Liver (tissue), 9 donors: ENCODE data around the gene IFNG-AS1. TPM values are rescaled to one million over a fixed set of nuclear protein-coding genes. Genes with fewer than 3 reads are reported as not detected.

ENCODE experiments used
- DNase-seq: peaks from one replicate; pipeline ENCODE4 v3.0.0-alpha.2; 2017; ENCODE audit warnings: low spot score
- H3K27ac ChIP-seq, 2 donors: one replicate each; pipeline ENCODE4 v1.7.0; 2013; ENCODE audit warnings: inconsistent platforms in 2 of 2, low read length in 2 of 2, control low read depth in 1 of 2, low read depth in 1 of 2, mild to moderate bottlenecking in 1 of 2
- H3K27me3 ChIP-seq, 4 donors: one replicate each; pipeline versions ENCODE4 v1.6.1 to v1.7.0; 2013; ENCODE audit warnings: low read length in 3 of 4, inconsistent platforms in 1 of 4, mild to moderate bottlenecking in 1 of 4, moderate library complexity in 1 of 4; ENCODE audit not compliant: control insufficient read depth in 4 of 4, insufficient read depth in 4 of 4
- H3K36me3 ChIP-seq, 4 donors: one replicate each; pipeline versions ENCODE4 v1.6.1 to v1.7.0; 2013; ENCODE audit warnings: low read length in 3 of 4, mild to moderate bottlenecking in 3 of 4, low read depth in 1 of 4, moderate library complexity in 1 of 4; ENCODE audit not compliant: control insufficient read depth in 4 of 4, insufficient read depth in 3 of 4
- H3K4me1 ChIP-seq, 4 donors: one replicate each; pipeline versions ENCODE4 v1.6.1 to v1.7.0; 2013; ENCODE audit warnings: low read length in 3 of 4, mild to moderate bottlenecking in 3 of 4, moderate library complexity in 1 of 4; ENCODE audit not compliant: control insufficient read depth in 4 of 4, insufficient read depth in 4 of 4
- H3K4me3 ChIP-seq, 3 donors: one replicate each; pipeline versions ENCODE4 v1.6.1 to v1.7.0; 2013; ENCODE audit warnings: low read length in 3 of 3, control low read depth in 1 of 3, low read depth in 1 of 3, mild to moderate bottlenecking in 1 of 3
- H3K9ac ChIP-seq, 2 donors: one replicate each; pipeline ENCODE4 v1.7.0; 2013; ENCODE audit warnings: low read length in 2 of 2, mild to moderate bottlenecking in 2 of 2, moderate library complexity in 2 of 2, control low read depth in 1 of 2, low read depth in 1 of 2
- H3K9me3 ChIP-seq, 4 donors: one replicate each; pipeline versions ENCODE4 v1.6.1 to v1.7.0; 2013; ENCODE audit warnings: low read length in 3 of 4; ENCODE audit not compliant: control insufficient read depth in 4 of 4
- EGR1 ChIP-seq, 2 donors: IDR thresholded peaks; 2 replicates each; pipeline ENCODE4 v1.6.1; 2016 to 2018; ENCODE audit warnings: antibody characterized with exemption in 2 of 2, low read depth in 2 of 2
- FOXA1 ChIP-seq: IDR thresholded peaks from 2 replicates; pipeline ENCODE4 v1.6.1; 2016; ENCODE audit warnings: antibody characterized with exemption
- GABPA ChIP-seq, 2 donors: IDR thresholded peaks in 1 of 2; conservative IDR thresholded peaks in 1 of 2; 2 replicates each; pipeline ENCODE4 v1.6.1; 2016; ENCODE audit warnings: antibody characterized with exemption in 2 of 2, mild to moderate bottlenecking in 1 of 2, moderate library complexity in 1 of 2
- HNF4A ChIP-seq, 2 donors: conservative IDR thresholded peaks; 2 replicates each; pipeline ENCODE4 v1.6.1; 2016; ENCODE audit warnings: antibody characterized with exemption in 2 of 2, mild to moderate bottlenecking in 2 of 2
- HNF4G ChIP-seq: IDR thresholded peaks from 2 replicates; pipeline ENCODE4 v1.6.1; 2016; ENCODE audit warnings: antibody characterized with exemption
- JUND ChIP-seq, 2 donors: IDR thresholded peaks; 2 replicates each; pipeline ENCODE4 v1.6.1; 2016; ENCODE audit warnings: antibody characterized with exemption in 2 of 2
- NR2F2 ChIP-seq: IDR thresholded peaks from 2 replicates; pipeline ENCODE4 v1.6.1; 2016; ENCODE audit warnings: antibody characterized with exemption
- RXRA ChIP-seq, 2 donors: IDR thresholded peaks; 2 replicates each; pipeline ENCODE4 v1.6.1; 2017 to 2018; ENCODE audit warnings: antibody characterized with exemption in 2 of 2, mild to moderate bottlenecking in 1 of 2
- SP1 ChIP-seq: IDR thresholded peaks from 2 replicates; pipeline ENCODE4 v1.6.1; 2018; ENCODE audit warnings: antibody characterized with exemption, mild to moderate bottlenecking
- TAF1 ChIP-seq: conservative IDR thresholded peaks from 2 replicates; pipeline ENCODE4 v1.6.1; 2016; ENCODE audit warnings: antibody characterized with exemption, mild to moderate bottlenecking
- YY1 ChIP-seq: IDR thresholded peaks from 2 replicates; pipeline ENCODE4 v1.6.1; 2016; ENCODE audit warnings: antibody characterized with exemption, mild to moderate bottlenecking
- WGBS: extraction: QIAGEN DNeasy Blood & Tissue Kit; methylation state at CpG from one replicate; pipeline ENCODE4 v1.1.7; 2013; 5-methylcytosine and 5-hydroxymethylcytosine counted together
- polyA plus RNA-seq, 2 donors: library from polyadenylated mRNA; stranded (reverse) in 1 of 2; unstranded in 1 of 2; fragments of 200-250 nt in 1 of 2; fragments of >200 nt in 1 of 2; fragmentation: Nextera tagmentation in 1 of 2; extraction: Ambion mirVana in 1 of 2; gene quantifications; one replicate each; pipeline versions ENCODE4 v1.2.1 to v1.2.3, GENCODE V29; 2013 to 2015
- total RNA-seq, 2 donors: library from RNA; depleted of rRNA; stranded (reverse); fragments of >200 nt; gene quantifications; one replicate each; pipeline ENCODE4 v1.2.3, GENCODE V29; 2014
- TF ChIP-seq, protein P1 (sequence below): IDR thresholded peaks from 2 replicates; pipeline ENCODE4 v1.6.1; 2016; ENCODE audit warnings: antibody characterized with exemption
- TF ChIP-seq, protein P2 (sequence below): IDR thresholded peaks from 2 replicates; pipeline ENCODE4 v1.6.1; 2016; ENCODE audit warnings: antibody characterized with exemption, mild to moderate bottlenecking
- TF ChIP-seq, protein P3 (sequence below): IDR thresholded peaks from 2 replicates; pipeline ENCODE4 v1.6.1; 2016; ENCODE audit warnings: antibody characterized with exemption
- TF ChIP-seq, protein P4 (sequence below): IDR thresholded peaks from 2 replicates; pipeline ENCODE4 v1.6.1; 2016; ENCODE audit warnings: antibody characterized with exemption
- TF ChIP-seq, protein P5 (sequence below): fragments of 150-350 bp; IDR thresholded peaks from 2 replicates; pipeline ENCODE4 v1.5.1; 2017; ENCODE audit warnings: improper control_type of control experiment, low read depth, low read length; ENCODE audit not compliant: missing input control
- donor health status: healthy.
- donor health status: healthy.
- donor health status: healthy.
- donor health status: healthy.
- donor health status: healthy.

The IFNG-AS1 gene
- total and polyA plus RNA-seq, 4 donors, result 0.24 to 1.0 TPM; not detected in 2

DNA sequence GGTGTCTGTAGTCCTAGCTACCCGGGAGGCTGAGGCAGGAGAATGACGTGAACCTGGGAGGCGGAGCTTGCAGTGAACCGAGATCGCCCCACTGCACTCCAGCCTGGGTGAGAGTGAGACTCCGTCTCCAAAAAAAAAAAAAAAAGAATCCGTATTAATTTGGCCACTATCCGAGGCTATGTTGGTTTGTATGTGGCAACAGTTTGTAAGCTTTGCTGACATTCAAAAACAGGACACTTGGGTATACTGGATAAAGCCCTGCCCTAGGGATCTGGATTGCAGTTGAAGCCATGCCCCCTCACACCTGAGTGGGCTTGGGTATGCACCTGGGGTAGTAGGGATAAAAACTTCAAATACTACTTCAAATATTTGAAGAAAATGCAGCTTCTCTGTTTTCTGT lies 14.5 kb downstream of the IFNG-AS1 start:
- no peak for DNase-seq
- WGBS, result 42% methylated on average over 8 of the region's 8 CpGs
- Histone ChIP-seq H3K27ac (no peak overlapping the region), H3K4me3 (no peak overlapping the region), H3K9ac (no peak overlapping the region), H3K36me3 (no peaks in the 10 kb centered on the region), H3K4me1 (peaks cover 0 to 26% (median 6%) of the 10 kb centered on the region in 4 donors), H3K27me3 (no peaks in the 10 kb centered on the region), H3K9me3 (peaks cover 0 to 2% (median 0%) of the 10 kb centered on the region in 4 donors)
- TF ChIP-seq, protein P1, sequence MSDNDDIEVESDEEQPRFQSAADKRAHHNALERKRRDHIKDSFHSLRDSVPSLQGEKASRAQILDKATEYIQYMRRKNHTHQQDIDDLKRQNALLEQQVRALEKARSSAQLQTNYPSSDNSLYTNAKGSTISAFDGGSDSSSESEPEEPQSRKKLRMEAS, result peak; percentile 20
- TF ChIP-seq, protein P2, sequence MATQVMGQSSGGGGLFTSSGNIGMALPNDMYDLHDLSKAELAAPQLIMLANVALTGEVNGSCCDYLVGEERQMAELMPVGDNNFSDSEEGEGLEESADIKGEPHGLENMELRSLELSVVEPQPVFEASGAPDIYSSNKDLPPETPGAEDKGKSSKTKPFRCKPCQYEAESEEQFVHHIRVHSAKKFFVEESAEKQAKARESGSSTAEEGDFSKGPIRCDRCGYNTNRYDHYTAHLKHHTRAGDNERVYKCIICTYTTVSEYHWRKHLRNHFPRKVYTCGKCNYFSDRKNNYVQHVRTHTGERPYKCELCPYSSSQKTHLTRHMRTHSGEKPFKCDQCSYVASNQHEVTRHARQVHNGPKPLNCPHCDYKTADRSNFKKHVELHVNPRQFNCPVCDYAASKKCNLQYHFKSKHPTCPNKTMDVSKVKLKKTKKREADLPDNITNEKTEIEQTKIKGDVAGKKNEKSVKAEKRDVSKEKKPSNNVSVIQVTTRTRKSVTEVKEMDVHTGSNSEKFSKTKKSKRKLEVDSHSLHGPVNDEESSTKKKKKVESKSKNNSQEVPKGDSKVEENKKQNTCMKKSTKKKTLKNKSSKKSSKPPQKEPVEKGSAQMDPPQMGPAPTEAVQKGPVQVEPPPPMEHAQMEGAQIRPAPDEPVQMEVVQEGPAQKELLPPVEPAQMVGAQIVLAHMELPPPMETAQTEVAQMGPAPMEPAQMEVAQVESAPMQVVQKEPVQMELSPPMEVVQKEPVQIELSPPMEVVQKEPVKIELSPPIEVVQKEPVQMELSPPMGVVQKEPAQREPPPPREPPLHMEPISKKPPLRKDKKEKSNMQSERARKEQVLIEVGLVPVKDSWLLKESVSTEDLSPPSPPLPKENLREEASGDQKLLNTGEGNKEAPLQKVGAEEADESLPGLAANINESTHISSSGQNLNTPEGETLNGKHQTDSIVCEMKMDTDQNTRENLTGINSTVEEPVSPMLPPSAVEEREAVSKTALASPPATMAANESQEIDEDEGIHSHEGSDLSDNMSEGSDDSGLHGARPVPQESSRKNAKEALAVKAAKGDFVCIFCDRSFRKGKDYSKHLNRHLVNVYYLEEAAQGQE, result peak; percentile 9
- TF ChIP-seq HNF4A (conservative IDR thresholded peaks at IDR 0.05), result peak in 1 of 2 donors; percentile 42
- peak in 1 of 2 donors; percentile 71 for TF ChIP-seq RXRA (IDR thresholded peaks at IDR 0.05)
- peak; percentile 24 for TF ChIP-seq YY1
- TF ChIP-seq, protein P3, sequence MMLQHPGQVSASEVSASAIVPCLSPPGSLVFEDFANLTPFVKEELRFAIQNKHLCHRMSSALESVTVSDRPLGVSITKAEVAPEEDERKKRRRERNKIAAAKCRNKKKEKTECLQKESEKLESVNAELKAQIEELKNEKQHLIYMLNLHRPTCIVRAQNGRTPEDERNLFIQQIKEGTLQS, result no peak
- TF ChIP-seq JUND (IDR thresholded peaks at IDR 0.05), result peak in 1 of 2 donors; percentile 20
- no peak for TF ChIP-seq FOXA1
- TF ChIP-seq, protein P4, sequence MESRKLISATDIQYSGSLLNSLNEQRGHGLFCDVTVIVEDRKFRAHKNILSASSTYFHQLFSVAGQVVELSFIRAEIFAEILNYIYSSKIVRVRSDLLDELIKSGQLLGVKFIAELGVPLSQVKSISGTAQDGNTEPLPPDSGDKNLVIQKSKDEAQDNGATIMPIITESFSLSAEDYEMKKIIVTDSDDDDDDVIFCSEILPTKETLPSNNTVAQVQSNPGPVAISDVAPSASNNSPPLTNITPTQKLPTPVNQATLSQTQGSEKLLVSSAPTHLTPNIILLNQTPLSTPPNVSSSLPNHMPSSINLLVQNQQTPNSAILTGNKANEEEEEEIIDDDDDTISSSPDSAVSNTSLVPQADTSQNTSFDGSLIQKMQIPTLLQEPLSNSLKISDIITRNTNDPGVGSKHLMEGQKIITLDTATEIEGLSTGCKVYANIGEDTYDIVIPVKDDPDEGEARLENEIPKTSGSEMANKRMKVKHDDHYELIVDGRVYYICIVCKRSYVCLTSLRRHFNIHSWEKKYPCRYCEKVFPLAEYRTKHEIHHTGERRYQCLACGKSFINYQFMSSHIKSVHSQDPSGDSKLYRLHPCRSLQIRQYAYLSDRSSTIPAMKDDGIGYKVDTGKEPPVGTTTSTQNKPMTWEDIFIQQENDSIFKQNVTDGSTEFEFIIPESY, result no peak
- TF ChIP-seq NR2F2, result no peak

DNA sequence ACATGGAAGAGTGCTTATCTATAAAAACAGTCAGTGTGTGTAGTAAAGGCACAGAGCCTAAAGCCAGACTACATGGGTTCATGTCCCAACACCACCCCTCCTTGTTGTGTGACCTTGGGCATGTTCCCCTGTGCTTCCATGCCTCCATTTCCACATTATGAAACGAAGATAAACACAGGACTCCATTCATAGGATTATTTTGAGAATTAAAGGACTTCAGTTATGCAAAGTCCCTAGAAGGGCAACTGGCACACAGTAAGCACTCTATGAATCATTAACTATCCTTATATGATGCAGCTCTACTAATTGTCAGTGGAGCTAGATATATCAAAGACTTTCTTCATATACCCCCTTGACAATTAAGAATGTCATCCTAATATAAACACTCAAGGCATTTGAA lies 17.8 kb downstream of the IFNG-AS1 start:
- Histone ChIP-seq H3K27ac (peak overlapping the region in 1 of 2 donors; percentile 37), H3K27me3 (no peaks in the 10 kb centered on the region), H3K9me3 (peaks cover 0 to 2% (median 0%) of the 10 kb centered on the region in 4 donors), H3K4me1 (peaks cover 0 to 25% (median 6%) of the 10 kb centered on the region in 4 donors), H3K4me3 (no peak overlapping the region), H3K9ac (no peak overlapping the region), H3K36me3 (no peaks in the 10 kb centered on the region)
- WGBS, result 19% methylated on average over 1 of the region's 1 CpG
- no peak for DNase-seq
- TF ChIP-seq HNF4G (no peak), SP1 (peak; percentile 56), EGR1 (IDR thresholded peaks at IDR 0.05; ENCODE audit: low read depth in 2 of 2) (peak in 1 of 2 donors; percentile 15), YY1 (peak; percentile 90), GABPA (IDR thresholded peaks at IDR 0.05 in 1 of 2, conservative IDR thresholded peaks at IDR 0.05 in 1 of 2) (no peak), NR2F2 (no peak), TAF1 (no peak), JUND (IDR thresholded peaks at IDR 0.05) (peak in 1 of 2 donors; percentile 44), HNF4A (conservative IDR thresholded peaks at IDR 0.05) (peak in 1 of 2 donors; percentile 71)
- TF ChIP-seq, protein P3, result no peak
- TF ChIP-seq, protein P4, result peak; percentile 49
- TF ChIP-seq, protein P5, sequence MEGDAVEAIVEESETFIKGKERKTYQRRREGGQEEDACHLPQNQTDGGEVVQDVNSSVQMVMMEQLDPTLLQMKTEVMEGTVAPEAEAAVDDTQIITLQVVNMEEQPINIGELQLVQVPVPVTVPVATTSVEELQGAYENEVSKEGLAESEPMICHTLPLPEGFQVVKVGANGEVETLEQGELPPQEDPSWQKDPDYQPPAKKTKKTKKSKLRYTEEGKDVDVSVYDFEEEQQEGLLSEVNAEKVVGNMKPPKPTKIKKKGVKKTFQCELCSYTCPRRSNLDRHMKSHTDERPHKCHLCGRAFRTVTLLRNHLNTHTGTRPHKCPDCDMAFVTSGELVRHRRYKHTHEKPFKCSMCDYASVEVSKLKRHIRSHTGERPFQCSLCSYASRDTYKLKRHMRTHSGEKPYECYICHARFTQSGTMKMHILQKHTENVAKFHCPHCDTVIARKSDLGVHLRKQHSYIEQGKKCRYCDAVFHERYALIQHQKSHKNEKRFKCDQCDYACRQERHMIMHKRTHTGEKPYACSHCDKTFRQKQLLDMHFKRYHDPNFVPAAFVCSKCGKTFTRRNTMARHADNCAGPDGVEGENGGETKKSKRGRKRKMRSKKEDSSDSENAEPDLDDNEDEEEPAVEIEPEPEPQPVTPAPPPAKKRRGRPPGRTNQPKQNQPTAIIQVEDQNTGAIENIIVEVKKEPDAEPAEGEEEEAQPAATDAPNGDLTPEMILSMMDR, result no peak
- TF ChIP-seq, protein P2, result no peak
- TF ChIP-seq, protein P1, result peak; percentile 61
